NAMALWA (cell line): ENCODE results near the gene EVA1A.

Experiments
- DNase-seq: peaks from one replicate; pipeline ENCODE4 v3.0.0-alpha.2; 2015; ENCODE audit warnings: low spot score

The EVA1A gene

DNA sequence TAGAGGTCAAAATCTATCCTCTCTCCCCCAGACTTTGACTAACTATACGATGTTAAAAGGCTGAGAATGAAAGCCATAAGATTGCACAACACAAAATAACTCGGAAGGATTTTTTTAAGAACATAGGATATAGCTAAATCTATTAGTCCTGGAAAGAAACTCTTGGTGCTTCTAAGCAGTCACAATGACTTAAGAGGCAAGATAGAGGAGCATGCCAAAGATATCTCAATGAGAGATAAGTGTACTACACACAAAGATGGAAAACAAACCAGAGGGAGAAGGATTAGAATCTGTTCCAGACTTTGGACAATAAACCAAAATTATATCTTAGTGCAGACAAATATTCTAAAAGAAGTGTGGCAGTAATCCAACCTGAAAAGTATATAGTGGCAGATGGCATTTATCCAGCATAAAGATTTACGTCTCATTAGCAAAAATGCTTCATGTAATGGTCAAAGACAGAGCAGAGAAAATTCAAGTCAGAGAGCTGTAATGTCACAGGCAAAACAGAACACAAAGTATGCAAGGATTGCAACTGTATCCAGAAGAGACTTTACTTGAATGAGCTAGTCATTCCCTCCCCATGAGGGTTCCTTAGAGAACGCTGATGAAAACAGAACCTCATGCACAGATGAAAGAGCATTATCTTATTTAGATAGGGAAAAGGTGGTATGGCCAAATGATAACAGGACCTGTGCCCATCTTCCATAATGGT lies 28.8 kb upstream of the EVA1A start:
- no peak for DNase-seq

DNA sequence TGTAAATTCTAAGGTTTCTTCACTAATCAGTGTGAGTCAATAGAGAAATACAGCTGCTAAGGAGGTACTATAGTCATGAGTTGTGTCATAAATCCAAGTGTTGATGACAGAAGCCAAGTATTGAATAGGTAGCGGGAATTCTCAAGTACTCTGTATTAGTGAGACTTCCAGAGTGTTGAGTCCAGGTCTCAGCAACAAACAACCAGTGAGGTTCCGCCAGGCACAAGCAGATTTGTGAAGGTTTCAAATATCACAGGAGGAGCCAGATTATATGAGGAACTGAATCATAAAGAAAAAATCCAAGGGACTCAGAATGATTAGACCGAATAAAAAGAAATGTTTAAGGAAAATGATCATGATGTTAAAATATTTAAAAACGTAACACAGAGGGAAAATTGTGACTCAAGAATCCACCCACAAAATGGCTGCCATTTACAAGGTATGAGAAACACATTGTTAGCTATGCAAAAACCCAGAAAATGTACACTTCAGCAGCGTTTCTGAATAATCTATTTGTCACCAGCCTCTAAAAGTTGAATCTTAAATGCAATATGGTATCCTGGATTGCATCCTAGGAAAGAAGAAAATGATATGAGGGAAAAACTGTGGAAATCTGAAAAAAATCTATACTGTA lies 27.3 kb upstream of the EVA1A start:
- no peak for DNase-seq

DNA sequence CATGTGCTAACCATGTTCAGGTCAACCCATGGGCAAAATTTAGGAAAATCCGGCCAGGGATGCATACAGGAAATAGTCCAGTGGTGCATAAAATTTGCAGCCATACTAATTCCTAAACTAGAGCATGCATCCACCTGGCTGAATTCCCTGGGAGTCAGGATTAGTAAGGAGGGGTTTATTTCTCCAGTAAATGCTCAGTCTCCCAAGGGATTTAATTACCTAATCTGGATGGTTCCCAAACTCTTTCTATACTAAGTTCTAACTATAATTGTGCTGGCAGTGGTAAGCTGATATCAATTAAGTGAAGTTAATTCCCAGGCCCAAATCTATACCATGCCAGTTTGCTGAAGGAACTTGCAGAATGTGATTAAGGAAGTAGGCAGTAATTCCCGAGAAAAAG lies 26.2 kb upstream of the EVA1A start:
- DNase-seq, result no peak

DNA sequence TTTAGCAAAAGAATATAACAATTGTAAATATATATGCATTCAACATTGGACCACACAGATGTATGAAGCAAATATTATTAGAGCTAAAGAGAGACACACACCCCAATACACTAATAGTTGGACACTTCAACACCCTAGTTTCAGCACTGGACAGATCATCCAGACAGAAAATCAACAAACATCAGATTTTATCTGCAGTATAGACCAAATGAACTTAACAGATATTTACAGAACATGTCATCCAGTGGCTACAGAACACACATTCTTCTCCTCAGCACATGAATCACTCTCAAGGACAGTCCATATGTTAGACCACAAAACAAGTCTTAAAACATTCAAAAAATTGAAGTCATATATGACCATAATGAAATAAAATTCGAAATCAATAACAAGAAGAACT lies 22.1 kb upstream of the EVA1A start:
- no peak for DNase-seq

DNA sequence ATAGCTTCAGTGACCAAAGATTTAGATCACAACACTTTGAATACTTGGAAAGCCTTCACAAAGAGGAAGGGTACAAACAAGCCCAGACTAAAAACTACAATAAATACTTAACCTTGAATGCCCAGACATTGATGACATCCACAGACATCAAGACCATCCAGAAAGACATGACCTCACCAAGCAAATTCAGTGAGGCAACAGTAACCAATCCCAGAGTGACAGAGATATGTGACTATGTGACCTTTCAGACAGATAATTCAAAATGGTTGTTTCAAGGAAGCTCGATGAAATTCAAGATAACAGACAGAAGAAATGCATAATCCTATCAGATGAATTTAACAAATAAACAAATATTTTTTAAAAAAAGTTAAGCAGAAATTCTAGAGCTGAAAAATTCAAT lies 19.9 kb upstream of the EVA1A start:
- DNase-seq, result no peak

DNA sequence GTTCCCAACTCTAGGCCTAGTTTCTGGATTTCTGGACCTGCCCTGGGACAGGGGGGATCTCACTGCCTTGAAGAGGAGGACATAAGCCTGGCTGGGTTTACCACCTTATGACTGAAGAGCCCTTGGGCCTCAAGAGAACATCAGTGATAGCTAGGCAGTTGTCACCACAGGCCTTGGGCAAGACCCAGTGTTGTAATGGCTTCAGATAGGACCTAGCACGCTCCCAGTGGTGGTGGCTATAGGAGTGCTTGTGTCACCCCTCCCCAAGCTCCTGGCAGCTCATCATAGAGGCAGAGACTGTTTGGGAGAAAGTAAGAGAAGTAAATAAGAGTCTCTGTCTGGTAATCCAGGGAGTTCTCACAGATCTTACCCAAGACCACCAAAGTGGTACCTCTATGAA lies 19.4 kb upstream of the EVA1A start:
- no peak for DNase-seq

DNA sequence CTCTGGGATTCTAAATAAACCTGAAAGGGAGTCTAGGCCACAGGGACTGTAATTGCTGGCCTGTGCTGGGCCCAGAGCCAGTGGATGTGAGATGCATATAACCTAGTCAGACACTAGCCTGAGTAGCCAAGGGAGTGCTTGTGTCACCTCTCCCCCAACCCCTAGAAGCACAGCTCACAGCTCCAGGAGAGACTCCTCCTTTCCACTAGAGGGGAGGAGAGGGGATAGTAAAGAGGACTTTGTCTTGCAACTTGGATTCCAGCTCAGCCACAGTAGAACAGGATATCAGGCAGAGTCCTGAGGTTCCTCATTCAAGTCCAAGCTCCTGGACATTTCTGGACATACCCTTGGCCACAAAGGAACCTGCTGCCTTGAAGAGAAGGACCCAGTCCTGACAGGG lies 18.4 kb upstream of the EVA1A start:
- DNase-seq, result no peak

DNA sequence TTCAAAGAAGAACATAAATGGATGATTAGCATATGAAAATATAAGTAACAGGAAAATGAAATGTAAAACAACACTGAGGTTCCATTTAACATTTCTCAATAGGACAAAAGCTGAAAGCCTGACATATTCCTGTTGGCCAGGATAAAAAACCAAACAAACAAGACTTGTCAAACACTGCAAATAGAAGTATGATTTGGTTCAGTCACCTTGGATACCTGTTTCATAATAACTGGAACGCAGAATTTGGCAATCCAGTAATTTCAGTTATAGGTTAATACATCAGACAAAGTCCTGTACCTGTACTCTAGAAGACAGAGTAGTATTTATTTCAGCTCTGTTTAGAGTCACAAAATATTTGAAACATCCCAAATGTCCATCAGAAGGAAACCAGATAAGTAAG lies 16.5 kb upstream of the EVA1A start:
- DNase-seq, result no peak

DNA sequence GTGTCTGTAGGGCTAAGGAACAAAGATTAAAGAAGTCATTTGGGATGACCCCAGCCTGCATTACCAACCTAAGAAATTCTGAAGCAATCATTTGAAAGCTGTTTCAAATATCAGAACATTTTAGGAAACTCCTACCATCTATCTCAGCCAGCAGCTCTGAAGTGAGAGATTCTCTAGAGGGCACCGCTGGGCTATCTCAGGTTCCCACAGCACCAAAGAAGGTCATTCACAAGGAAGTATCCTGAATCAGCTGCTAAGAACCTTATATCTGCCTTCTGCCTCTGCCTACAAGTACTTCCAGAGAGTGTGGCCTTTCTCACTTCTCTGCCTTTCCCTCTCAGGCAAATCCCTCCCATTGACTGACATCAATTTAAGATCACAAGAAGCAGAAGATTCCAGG lies 13.4 kb upstream of the EVA1A start:
- DNase-seq, result no peak

DNA sequence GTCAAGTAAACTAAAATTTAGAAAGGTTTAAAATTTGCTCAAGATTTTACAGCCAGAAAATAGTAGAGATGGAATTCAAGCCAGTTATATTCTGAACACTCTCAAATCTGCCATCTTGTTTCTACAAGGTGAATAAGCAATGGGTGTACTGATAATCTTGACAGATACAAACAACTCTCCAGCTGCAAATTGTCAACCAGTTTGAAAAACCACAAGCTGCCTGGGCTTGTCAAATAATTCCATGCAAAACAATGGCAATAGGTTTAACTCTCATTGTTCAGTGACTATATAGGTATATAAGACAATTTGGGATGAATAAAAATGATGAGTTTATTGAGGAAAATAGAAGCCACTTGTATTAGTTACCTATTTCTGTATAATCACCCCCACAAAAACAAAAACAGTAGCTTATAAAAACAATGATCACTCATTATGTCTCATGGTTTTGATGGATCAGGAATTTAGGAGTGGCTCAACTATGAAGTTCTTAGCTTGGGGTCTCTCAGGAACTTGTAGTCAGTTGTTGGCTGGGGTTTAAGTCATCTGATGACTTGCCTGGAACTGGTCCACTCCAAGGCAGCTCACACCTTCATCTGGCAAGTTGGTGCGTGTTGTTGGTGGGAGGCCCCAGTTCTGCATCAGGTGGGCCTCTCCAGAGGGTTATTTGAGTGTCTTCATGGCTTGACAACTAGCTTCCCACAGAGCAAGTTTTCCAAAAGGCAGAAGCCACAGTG lies 12.6 kb upstream of the EVA1A start:
- DNase-seq, result no peak

DNA sequence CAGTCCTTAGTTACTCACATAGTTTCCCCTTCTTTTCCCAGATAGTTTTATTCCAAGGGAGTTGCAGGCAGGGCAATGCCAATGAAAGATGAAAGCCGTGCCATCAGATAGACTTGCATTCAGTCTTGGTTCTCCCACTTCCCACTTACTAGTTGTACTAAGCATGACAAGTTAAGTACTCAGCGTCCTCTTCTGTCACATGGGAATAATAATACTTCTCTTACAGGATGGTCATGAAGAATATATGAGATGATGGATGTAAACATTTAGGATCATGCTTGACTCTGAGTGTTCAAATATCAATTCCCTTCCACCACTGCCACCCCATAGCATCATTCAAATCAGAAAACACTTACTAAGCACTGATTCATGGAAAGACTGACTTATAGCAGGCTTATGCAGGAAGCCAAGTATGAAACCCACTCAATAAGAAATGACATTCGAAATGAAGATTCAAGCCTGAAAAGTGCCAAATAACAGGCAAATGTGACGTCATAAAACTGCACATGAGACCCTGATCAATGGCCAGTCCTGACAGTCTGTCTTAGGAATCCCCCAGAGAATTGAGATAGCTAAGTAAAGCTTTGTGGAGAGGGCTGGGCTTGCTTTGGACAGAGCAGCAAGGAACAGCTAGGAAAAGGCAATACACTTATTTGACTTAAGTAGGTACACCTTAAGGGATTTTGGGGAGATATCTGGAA lies 11.1 kb upstream of the EVA1A start:
- DNase-seq, result no peak

DNA sequence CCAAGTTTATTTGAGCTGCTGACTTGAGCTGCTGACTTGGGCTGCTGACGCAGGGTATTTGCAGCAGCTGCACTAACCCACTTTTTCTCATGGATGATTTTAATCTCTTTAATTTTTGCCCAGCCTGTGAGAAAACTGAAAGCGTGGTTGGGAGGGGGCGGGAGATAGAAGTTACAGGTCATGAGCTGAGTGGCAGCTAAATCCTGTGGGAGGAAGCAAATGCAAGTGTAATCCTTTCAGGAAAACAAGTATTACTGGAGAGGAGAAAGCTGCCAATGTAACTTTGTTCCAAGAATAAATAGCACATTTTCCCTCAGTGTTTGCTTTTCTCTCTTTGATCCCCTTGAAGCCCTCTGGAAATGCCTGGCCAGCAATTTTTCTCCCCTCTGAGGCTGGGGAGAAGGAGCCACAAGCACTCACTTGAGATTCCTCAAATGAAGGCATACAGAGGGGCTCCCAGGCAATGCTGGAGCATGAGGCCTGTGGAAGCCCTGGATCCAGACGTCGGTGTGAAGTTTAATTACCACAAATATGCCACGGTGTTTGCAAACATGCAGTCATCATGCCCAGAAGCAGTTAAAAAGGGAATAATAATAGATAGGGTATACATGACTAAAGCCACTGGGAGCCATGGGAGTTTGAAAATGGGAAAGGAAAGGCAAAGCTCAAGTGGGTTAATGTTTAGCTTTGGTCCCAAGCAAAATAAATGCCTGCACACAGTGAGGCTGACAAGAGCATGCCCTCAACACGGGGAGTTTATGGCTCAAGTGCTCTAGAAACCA lies 10.4 kb upstream of the EVA1A start:
- DNase-seq, result no peak

DNA sequence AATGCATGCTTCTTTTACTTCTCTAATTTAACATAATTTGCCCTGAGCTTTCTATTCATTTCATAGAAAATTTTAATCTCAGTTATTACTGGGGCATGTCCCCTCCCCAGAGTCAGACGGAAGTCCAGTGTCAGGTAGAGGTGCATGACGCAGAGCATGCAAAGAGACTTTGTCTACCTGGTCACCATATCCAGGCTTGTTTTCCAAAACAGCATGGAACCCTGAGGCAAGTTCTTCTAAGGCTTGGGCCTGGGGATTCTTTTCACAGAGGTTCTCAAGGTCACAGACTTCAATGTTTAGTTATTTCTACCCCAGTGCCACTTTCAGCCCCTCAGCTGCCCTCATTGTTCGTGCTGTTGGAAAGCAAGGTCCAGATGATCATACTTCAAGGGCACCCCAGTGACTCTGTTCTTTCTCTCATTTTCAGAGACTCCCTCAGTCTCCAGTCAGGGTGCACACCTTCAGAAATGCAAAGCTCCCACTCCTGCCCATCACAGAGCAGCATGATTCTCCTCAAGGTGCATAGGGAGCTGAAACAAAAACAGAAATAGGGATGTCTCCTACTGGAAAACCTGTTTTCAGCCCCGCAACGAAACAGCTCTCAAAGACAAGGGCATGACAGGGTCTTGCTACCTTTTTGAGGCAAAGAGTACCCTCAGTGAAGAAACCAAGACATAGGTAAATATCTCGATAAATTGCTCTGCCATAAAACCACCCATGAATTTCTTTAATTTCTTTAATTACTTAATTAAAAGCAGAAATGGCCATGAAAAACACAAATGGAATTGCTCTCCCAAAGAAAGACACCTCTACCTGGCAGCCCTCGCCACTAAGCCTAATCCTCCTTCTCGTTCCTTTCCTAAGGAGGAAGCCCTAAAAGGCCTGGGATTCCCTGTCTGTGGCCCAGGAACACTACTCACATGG lies 9.5 kb upstream of the EVA1A start:
- no peak for DNase-seq

DNA sequence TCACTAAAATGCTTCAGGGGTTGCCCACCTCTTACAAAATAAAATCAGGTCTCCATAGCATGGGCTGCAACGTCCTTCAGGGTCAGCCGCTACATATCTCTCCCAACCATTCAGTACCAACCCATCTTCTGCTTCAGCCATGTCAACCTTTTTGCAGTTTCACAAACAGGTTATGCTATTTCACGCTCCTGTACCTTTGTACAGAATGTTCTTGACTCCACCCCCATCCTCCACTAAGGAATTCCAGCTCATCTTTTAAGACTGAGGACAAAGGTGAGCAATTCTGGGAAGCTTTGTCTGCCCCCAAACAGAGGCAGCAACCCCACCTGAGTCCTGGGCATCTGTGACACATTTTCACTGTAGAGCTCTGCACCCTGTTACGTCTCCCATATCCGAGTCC lies 8.8 kb upstream of the EVA1A start:
- DNase-seq, result no peak

DNA sequence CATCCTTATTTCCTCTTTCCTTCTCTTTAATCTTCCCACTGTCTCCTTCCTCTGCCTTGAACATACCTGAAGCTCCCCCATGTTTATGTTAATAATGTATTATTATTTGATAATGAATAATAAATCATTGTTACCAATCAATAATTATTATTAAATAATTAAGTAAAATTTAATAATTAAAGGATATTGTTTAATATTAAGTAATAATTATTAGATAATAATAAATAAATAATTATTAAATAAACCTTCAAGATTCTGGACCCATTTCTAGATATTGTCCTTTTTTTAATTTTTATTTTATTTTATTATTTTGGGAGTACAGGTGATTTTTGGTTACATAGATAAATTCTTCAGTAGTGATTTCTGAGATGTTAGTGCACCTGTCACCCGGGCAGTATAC lies 7.4 kb upstream of the EVA1A start:
- DNase-seq, result no peak

DNA sequence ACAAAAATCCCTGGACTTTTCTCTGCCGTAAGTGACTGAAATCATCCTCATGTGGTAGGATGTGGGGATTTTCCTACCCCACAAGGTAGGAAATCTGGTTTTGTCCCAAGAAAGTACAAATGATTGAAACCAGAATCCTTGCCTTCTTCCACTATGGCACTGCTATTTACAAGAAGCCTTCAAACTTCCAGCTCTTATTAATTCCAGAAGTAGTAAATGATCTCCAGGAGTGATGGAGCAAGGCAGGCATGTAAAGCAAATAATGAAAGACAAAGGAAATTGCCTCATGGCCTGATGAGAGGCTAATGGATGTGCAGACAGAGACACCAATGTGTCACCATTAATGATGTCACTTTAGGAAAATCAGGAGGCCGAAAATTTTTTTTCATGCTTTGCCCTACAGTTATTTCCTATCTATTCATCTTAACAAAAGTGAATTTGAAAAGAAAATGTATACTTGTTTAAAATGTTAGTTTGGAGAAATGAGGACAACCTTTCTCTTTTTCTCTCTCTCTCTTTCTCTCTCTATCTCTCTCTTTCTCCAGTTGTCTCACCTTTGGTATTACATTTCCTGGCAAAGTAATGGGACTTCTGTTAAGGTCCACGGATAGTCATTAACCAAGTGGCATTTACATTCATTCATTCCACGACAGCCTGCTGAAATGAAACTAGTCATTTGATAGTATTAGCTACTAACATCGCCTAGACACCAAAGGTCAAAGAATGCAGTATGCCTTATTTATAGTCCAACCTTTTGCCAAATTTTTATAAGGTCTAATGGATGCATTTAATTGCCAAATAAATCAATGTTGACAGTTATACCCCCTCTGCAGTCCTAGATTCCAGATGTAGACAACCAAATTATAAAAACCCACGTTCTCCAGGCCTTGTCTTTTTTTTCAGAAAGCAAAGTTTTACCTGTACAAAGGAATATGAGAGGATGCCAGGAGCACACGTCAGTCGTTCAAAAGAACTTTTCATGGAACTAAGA lies 5.0 kb upstream of the EVA1A start:
- no peak for DNase-seq

DNA sequence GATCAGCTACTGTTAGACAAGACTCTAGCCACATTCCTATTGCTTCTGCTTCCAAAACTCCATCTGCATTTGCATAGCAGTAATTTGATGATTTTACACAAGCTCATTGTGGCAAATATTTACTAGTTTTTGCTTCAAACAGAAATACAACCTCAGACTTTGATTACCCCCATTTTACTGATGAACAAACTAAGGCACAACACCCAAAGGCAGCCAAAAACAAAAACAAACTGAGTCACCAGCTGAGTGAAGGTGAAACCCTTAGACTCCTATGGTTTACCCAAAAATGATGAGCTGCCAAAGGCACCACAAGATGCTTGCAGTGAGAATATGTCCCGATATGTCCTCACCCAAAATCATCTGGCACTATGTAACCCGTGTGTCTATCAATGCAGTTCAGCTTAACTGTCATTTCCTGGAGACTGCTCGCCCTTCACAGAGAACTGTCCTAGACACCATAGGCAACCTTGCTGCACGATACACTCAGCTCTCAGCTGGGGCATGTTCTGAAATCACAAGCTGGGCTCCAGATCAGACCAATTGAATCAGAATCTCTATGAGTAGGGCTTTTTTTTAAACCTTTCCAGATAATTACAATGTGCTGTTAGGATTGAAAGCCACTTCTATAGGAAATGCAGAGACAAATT lies 4.1 kb upstream of the EVA1A start:
- DNase-seq, result no peak

DNA sequence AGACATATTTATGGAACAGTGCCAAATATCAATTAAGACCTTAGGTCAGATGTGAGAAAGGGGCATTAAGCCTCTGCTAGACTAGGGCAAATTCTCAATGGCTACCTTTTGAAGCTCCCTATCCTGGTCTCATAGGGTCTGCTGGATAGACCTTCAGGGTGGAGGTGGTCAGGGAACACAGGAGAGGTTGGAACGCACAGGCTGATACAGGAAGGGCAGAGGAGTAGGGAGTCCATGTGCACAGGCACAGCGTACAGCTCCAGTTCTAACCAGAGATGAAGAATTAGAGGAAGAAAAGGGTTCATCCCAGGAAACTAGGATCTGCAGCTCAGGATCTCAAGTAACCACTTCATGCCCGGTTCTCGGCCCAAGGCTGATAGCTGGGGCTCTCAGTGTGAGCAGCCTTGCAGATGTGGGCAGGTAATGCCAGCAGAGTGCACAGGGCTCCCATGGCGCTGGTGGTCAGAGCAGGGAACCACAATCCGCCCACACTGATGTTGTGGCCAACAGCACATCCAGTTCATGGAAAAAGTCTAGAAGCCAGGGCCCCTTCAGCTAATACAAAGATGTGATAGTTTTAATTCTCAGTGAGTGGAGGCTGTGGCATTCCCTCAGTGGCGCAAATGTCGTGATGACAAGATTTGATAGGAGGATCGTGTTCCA lies 3.4 kb upstream of the EVA1A start:
- DNase-seq, result no peak

DNA sequence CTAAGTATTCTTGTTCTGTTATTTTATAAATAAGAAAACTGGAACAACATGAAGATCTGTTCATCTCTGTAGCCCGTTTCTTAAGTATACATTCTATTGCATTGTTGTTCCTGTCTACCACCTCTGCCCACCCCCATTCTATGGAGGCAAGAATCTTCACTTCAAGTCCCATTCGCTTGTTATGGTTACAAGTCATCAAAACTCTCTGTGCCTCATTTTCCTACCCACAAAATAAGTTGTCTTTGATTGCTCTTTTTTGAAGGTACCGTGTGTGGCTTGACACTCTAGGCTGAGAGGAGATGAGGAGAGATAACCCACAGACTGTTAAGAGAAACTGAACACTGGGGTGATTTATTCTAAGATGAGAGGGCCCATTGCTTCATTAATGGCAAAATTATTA lies 2.9 kb upstream of the EVA1A start:
- no peak for DNase-seq
